ENCODE results near the gene ADGRG6. TPM values are rescaled to one million over a fixed set of nuclear protein-coding genes. Genes with fewer than 3 reads are reported as not detected.

Gene ADGRG6
- total and polyA plus RNA-seq, 3 donors from 2014 or later: 5.1 to 10.6 (median 7.2) TPM

- intact Hi-C loops (cut with DNase I; ENCODE audit: low total_unique reads): no loop called here
- DNase-seq: no peak
- Histone ChIP-seq H3K27ac (no peak overlapping the region), H3K36me3 (ENCODE audit: low read depth, missing control alignments) (no peaks in the 10 kb centered on the region), H3K27me3 (no peaks in the 10 kb centered on the region), H3K4me3 (no peak overlapping the region), H3K9me3 (no peaks in the 10 kb centered on the region), H3K4me1 (peaks cover 5% of the 10 kb centered on the region)
- 93 to 100% methylated on average over 1 of the region's 1 CpG for WGBS, 2 donors
- TF ChIP-seq CTCF (IDR thresholded peaks at IDR 0.05) (no peak), POLR2A (IDR thresholded peaks at IDR 0.05) (no peak)
Observed at GRCh38 chr6:142409794-142410193, 108.0 kb downstream of the ADGRG6 start.

- Histone ChIP-seq H3K4me1 (no peaks in the 10 kb centered on the region), H3K36me3 (ENCODE audit: low read depth, missing control alignments) (no peaks in the 10 kb centered on the region), H3K9me3 (no peaks in the 10 kb centered on the region), H3K27ac (no peak overlapping the region), H3K4me3 (no peak overlapping the region), H3K27me3 (no peaks in the 10 kb centered on the region)
- TF ChIP-seq POLR2A (IDR thresholded peaks at IDR 0.05) (no peak), CTCF (IDR thresholded peaks at IDR 0.05) (no peak)
- DNase-seq: no peak
- intact Hi-C loops (cut with DNase I; ENCODE audit: low total_unique reads): no loop called here
- WGBS, 2 donors: 89 to 92% methylated on average over 2 of the region's 2 CpGs
Observed at GRCh38 chr6:142411145-142411544, 109.3 kb downstream of the ADGRG6 start.

- no peak for DNase-seq
- H3K9me3 ChIP-seq: no peaks in the 10 kb centered on the region
- no peaks in the 10 kb centered on the region for H3K36me3 ChIP-seq (ENCODE audit: low read depth, missing control alignments)
- WGBS, 2 donors: 69 to 71% methylated on average over 2 of the region's 2 CpGs
- H3K4me3 ChIP-seq: no peak overlapping the region
- H3K4me1 ChIP-seq: no peaks in the 10 kb centered on the region
- no peaks in the 10 kb centered on the region for H3K27me3 ChIP-seq
- intact Hi-C loops (cut with DNase I; ENCODE audit: low total_unique reads): no loop called here
- H3K27ac ChIP-seq: no peak overlapping the region
- no peak for TF ChIP-seq POLR2A (IDR thresholded peaks at IDR 0.05)
- no peak for TF ChIP-seq CTCF (IDR thresholded peaks at IDR 0.05)
Observed at GRCh38 chr6:142412241-142412640, 110.4 kb downstream of the ADGRG6 start.

DNA sequence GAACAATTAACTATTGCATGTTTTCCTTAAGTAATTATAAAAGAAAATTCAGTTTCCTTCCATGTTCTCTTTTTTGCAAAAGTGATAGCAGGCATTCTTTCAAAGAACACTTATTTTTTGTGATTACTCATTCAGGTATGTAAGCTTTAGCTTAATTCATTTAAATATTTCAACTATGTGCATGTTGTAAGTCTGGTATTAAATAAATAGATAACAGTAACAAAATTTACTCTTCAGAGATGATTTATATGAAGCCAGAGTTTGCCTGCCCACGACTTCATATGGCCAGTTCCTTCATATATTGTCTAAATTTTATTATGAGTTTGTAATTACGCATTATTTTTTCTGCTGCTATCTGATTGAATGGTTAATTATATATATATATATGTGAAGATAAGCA lies 110.9 kb downstream of the ADGRG6 start:
- Histone ChIP-seq H3K9me3 (no peaks in the 10 kb centered on the region), H3K4me3 (no peak overlapping the region), H3K27me3 (no peaks in the 10 kb centered on the region), H3K36me3 (ENCODE audit: low read depth, missing control alignments) (no peaks in the 10 kb centered on the region), H3K27ac (no peak overlapping the region), H3K4me1 (no peaks in the 10 kb centered on the region)
- WGBS, 2 donors: 88 to 89% methylated on average over 2 of the region's 2 CpGs
- no peak for DNase-seq
- TF ChIP-seq CTCF (IDR thresholded peaks at IDR 0.05) (no peak), POLR2A (IDR thresholded peaks at IDR 0.05) (no peak)
- intact Hi-C loops (cut with DNase I; ENCODE audit: low total_unique reads): no loop called here

DNA sequence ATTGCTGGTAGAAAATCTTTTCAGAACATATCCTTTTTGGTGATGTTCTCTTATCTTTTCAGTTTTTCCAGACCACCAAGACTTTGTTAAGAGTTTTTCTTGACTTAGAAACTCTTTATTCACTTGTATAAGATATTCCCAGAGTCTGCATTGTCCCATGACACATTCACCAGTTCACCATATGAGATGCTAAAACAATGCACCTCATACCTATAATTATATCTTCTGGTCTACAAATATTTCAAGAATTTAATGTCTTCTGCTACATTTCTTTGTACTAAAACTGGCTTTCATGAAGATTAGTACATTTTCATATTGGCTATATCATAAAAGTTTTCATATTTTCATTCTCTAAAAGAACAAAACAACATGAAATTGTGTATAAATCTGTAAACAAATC lies 111.3 kb downstream of the ADGRG6 start:
- H3K27ac ChIP-seq: no peak overlapping the region
- no peaks in the 10 kb centered on the region for H3K4me1 ChIP-seq
- no peak for DNase-seq
- H3K36me3 ChIP-seq (ENCODE audit: low read depth, missing control alignments): no peaks in the 10 kb centered on the region
- TF ChIP-seq POLR2A (IDR thresholded peaks at IDR 0.05) (no peak), CTCF (IDR thresholded peaks at IDR 0.05) (no peak)
- H3K9me3 ChIP-seq: no peaks in the 10 kb centered on the region
- no peak overlapping the region for H3K4me3 ChIP-seq
- H3K27me3 ChIP-seq: no peaks in the 10 kb centered on the region
- intact Hi-C loops (cut with DNase I; ENCODE audit: low total_unique reads): no loop called here
